ENCODE measurements around the gene SYTL1.

The SYTL1 gene

GRCh38 chr1:27360159-27361043 is 18.6 kb downstream of the SYTL1 start:
- no peak overlapping the region for H3K9ac ChIP-seq (ENCODE audit: insufficient read length, low read depth)

GRCh38 chr1:27361044-27361402 is 19.2 kb downstream of the SYTL1 start:
- no peak overlapping the region for H3K4me3 ChIP-seq (ENCODE audit: insufficient read length, low read depth)
- H3K27me3 ChIP-seq (ENCODE audit: insufficient read depth, insufficient read length): peaks cover 20% of the 10 kb centered on the region
- H3K4me1 ChIP-seq (ENCODE audit: insufficient read depth, insufficient read length): peaks cover 34% of the 10 kb centered on the region
- TF ChIP-seq ZNF274 (IDR thresholded peaks at IDR 0.05; ENCODE audit: low read depth, low read length): no peak
- no peak for TF ChIP-seq SUZ12 (IDR thresholded peaks at IDR 0.05; ENCODE audit: extremely low read depth, insufficient read depth, insufficient read length)
- TF ChIP-seq YY1 (IDR thresholded peaks at IDR 0.05; ENCODE audit: insufficient read depth, insufficient read length): no peak
- DNase-seq (ENCODE audit: low read depth, low spot score): no peak
- no peaks in the 10 kb centered on the region for H3K9me3 ChIP-seq (ENCODE audit: insufficient read depth, low read length)
- H3K36me3 ChIP-seq (ENCODE audit: insufficient read depth, insufficient read length, low read length): peaks cover 54% of the 10 kb centered on the region
- no peak overlapping the region for H3K9ac ChIP-seq (ENCODE audit: insufficient read length, low read depth)

More at GRCh38 chr1:27360159-27361043, 18.6 kb downstream of the SYTL1 start:
- H3K4me3 ChIP-seq (ENCODE audit: insufficient read length, low read depth): no peak overlapping the region
- peaks cover 20% of the 10 kb centered on the region for H3K27me3 ChIP-seq (ENCODE audit: insufficient read depth, insufficient read length)
- H3K9me3 ChIP-seq (ENCODE audit: insufficient read depth, low read length): no peaks in the 10 kb centered on the region
- H3K36me3 ChIP-seq (ENCODE audit: insufficient read depth, insufficient read length, low read length): peaks cover 60% of the 10 kb centered on the region
- DNase-seq (ENCODE audit: low read depth, low spot score): no peak
- H3K4me1 ChIP-seq (ENCODE audit: insufficient read depth, insufficient read length): peaks cover 34% of the 10 kb centered on the region
- TF ChIP-seq ZNF274 (IDR thresholded peaks at IDR 0.05; ENCODE audit: low read depth, low read length): no peak
- TF ChIP-seq SUZ12 (IDR thresholded peaks at IDR 0.05; ENCODE audit: extremely low read depth, insufficient read depth, insufficient read length): no peak
- TF ChIP-seq YY1 (IDR thresholded peaks at IDR 0.05; ENCODE audit: insufficient read depth, insufficient read length): no peak

GRCh38 chr1:27361553-27361952 is 19.7 kb downstream of the SYTL1 start:
- DNase-seq (ENCODE audit: low read depth, low spot score): no peak
- TF ChIP-seq SUZ12 (IDR thresholded peaks at IDR 0.05; ENCODE audit: extremely low read depth, insufficient read depth, insufficient read length) (no peak), ZNF274 (IDR thresholded peaks at IDR 0.05; ENCODE audit: low read depth, low read length) (no peak), YY1 (IDR thresholded peaks at IDR 0.05; ENCODE audit: insufficient read depth, insufficient read length) (no peak)
- Histone ChIP-seq H3K9me3 (ENCODE audit: insufficient read depth, low read length) (no peaks in the 10 kb centered on the region), H3K27me3 (ENCODE audit: insufficient read depth, insufficient read length) (peaks cover 20% of the 10 kb centered on the region), H3K4me1 (ENCODE audit: insufficient read depth, insufficient read length) (peaks cover 34% of the 10 kb centered on the region), H3K4me3 (ENCODE audit: insufficient read length, low read depth) (no peak overlapping the region), H3K9ac (ENCODE audit: insufficient read length, low read depth) (no peak overlapping the region), H3K36me3 (ENCODE audit: insufficient read depth, insufficient read length, low read length) (peaks cover 49% of the 10 kb centered on the region)

GRCh38 chr1:27363766-27364695 is 22.2 kb downstream of the SYTL1 start:
- DNase-seq (ENCODE audit: low read depth, low spot score): no peak
- Histone ChIP-seq H3K9me3 (ENCODE audit: insufficient read depth, low read length) (no peaks in the 10 kb centered on the region), H3K4me1 (ENCODE audit: insufficient read depth, insufficient read length) (peaks cover 29% of the 10 kb centered on the region), H3K4me3 (ENCODE audit: insufficient read length, low read depth) (no peak overlapping the region), H3K36me3 (ENCODE audit: insufficient read depth, insufficient read length, low read length) (peaks cover 35% of the 10 kb centered on the region), H3K9ac (ENCODE audit: insufficient read length, low read depth) (no peak overlapping the region), H3K27me3 (ENCODE audit: insufficient read depth, insufficient read length) (peaks cover 5% of the 10 kb centered on the region)
- TF ChIP-seq ZNF274 (IDR thresholded peaks at IDR 0.05; ENCODE audit: low read depth, low read length) (no peak), SUZ12 (IDR thresholded peaks at IDR 0.05; ENCODE audit: extremely low read depth, insufficient read depth, insufficient read length) (no peak), YY1 (IDR thresholded peaks at IDR 0.05; ENCODE audit: insufficient read depth, insufficient read length) (no peak)

GRCh38 chr1:27364696-27365371 is 23.0 kb downstream of the SYTL1 start:
- DNase-seq (ENCODE audit: low read depth, low spot score): no peak
- H3K36me3 ChIP-seq (ENCODE audit: insufficient read depth, insufficient read length, low read length): peaks cover 27% of the 10 kb centered on the region
- TF ChIP-seq YY1 (IDR thresholded peaks at IDR 0.05; ENCODE audit: insufficient read depth, insufficient read length) (no peak), SUZ12 (IDR thresholded peaks at IDR 0.05; ENCODE audit: extremely low read depth, insufficient read depth, insufficient read length) (no peak), ZNF274 (IDR thresholded peaks at IDR 0.05; ENCODE audit: low read depth, low read length) (no peak)
- no peaks in the 10 kb centered on the region for H3K27me3 ChIP-seq (ENCODE audit: insufficient read depth, insufficient read length)
- H3K9me3 ChIP-seq (ENCODE audit: insufficient read depth, low read length): no peaks in the 10 kb centered on the region
- H3K4me3 ChIP-seq (ENCODE audit: insufficient read length, low read depth): no peak overlapping the region
- H3K9ac ChIP-seq (ENCODE audit: insufficient read length, low read depth): peak overlapping the region; percentile 12
- peaks cover 28% of the 10 kb centered on the region for H3K4me1 ChIP-seq (ENCODE audit: insufficient read depth, insufficient read length)

- TF ChIP-seq SUZ12 (IDR thresholded peaks at IDR 0.05; ENCODE audit: extremely low read depth, insufficient read depth, insufficient read length) (no peak), ZNF274 (IDR thresholded peaks at IDR 0.05; ENCODE audit: low read depth, low read length) (no peak), YY1 (IDR thresholded peaks at IDR 0.05; ENCODE audit: insufficient read depth, insufficient read length) (no peak)
- peak; percentile 87 for DNase-seq (ENCODE audit: low read depth, low spot score)
- H3K9ac ChIP-seq (ENCODE audit: insufficient read length, low read depth): peak overlapping the region; percentile 85
Observed at GRCh38 chr1:27365372-27366112, 23.7 kb downstream of the SYTL1 start.

More at GRCh38 chr1:27365372-27366112, 23.7 kb downstream of the SYTL1 start:
- peak overlapping the region; percentile 69 for H3K4me3 ChIP-seq (ENCODE audit: insufficient read length, low read depth)
- H3K4me1 ChIP-seq (ENCODE audit: insufficient read depth, insufficient read length): peaks cover 24% of the 10 kb centered on the region
- H3K9me3 ChIP-seq (ENCODE audit: insufficient read depth, low read length): no peaks in the 10 kb centered on the region
- peaks cover 24% of the 10 kb centered on the region for H3K36me3 ChIP-seq (ENCODE audit: insufficient read depth, insufficient read length, low read length)
- H3K27me3 ChIP-seq (ENCODE audit: insufficient read depth, insufficient read length): no peaks in the 10 kb centered on the region

Measured in NT2/D1 (cell line).